Activated effector memory CD4-positive, alpha-beta T cell treated with Interleukin-2 at 50 U/mL for 16 hours (primary cell): ENCODE results near the gene HCN3.
"Not testable (repeated sequence)": the region's sequence is repeated elsewhere in the genome, so short reads cannot be mapped to it uniquely, and the experiment has no call there.

Experiments
- DNase-seq: peaks from one replicate; pipeline ENCODE4 v3.0.0-alpha.2; 2020

HCN3 gene

GRCh38 chr1:155277070-155277901 is at the start of gene HCN3:
Gene HCN3, plus strand, starts transcription at chr1:155277463. Its CDS starts 128 bp downstream, at chr1:155277591.
- DNase-seq = peak; percentile 85

- DNase-seq = no peak
Measured at GRCh38 chr1:155228096-155228427, 49.2 kb upstream of the HCN3 start.

GRCh38 chr1:155231302-155231701 is 46.0 kb upstream of the HCN3 start:
- DNase-seq = not testable (repeated sequence)

- not testable (repeated sequence) for DNase-seq
Measured at GRCh38 chr1:155232001-155232978, 45.0 kb upstream of the HCN3 start.

- DNase-seq = not testable (repeated sequence)
Measured at GRCh38 chr1:155233502-155233901, 43.8 kb upstream of the HCN3 start.

- not testable (repeated sequence) for DNase-seq
Measured at GRCh38 chr1:155235375-155235774, 41.9 kb upstream of the HCN3 start.

GRCh38 chr1:155236451-155236850 is 40.8 kb upstream of the HCN3 start:
- no peak for DNase-seq

- peak; percentile 41 for DNase-seq
Measured at GRCh38 chr1:155241069-155241679, 36.1 kb upstream of the HCN3 start.

GRCh38 chr1:155241841-155242264 is 35.4 kb upstream of the HCN3 start:
- no peak for DNase-seq

GRCh38 chr1:155242805-155243358 is 34.4 kb upstream of the HCN3 start:
- no peak for DNase-seq

- DNase-seq = peak; percentile 92
Measured at GRCh38 chr1:155244368-155245162, 32.7 kb upstream of the HCN3 start.

- no peak for DNase-seq
Measured at GRCh38 chr1:155245163-155245524, 32.1 kb upstream of the HCN3 start.

- not testable (repeated sequence) for DNase-seq
Measured at GRCh38 chr1:155246796-155247195, 30.5 kb upstream of the HCN3 start.

GRCh38 chr1:155247667-155248553 is 29.4 kb upstream of the HCN3 start:
- DNase-seq = no peak

GRCh38 chr1:155250246-155250632 is 27.0 kb upstream of the HCN3 start:
- DNase-seq = no peak

GRCh38 chr1:155250633-155251449 is 26.4 kb upstream of the HCN3 start:
- peak; percentile 89 for DNase-seq

- no peak for DNase-seq
Measured at GRCh38 chr1:155251566-155251965, 25.7 kb upstream of the HCN3 start.

GRCh38 chr1:155253208-155253607 is 24.1 kb upstream of the HCN3 start:
- DNase-seq = no peak

- DNase-seq = no peak
Measured at GRCh38 chr1:155253797-155254196, 23.5 kb upstream of the HCN3 start.

- DNase-seq = no peak
Measured at GRCh38 chr1:155254228-155254713, 23.0 kb upstream of the HCN3 start.
